Measurements from ENCODE around the gene HDAC4. TPM values are rescaled to one million over a fixed set of nuclear protein-coding genes. Genes with fewer than 3 reads are reported as not detected.
A peak's percentile ranks its signal among the peaks of the same experiment; 100 is the strongest.

The HDAC4 gene
- total RNA-seq, 1 experiment from 2014 or later, result 32.0 TPM

GRCh38 chr2:239374896-239375277 is 25.9 kb downstream of the HDAC4 start:
- no peak overlapping the region for H4K8ac ChIP-seq (replicated peaks; ENCODE audit: insufficient read length, low read depth, low read length)
- H2BK15ac ChIP-seq (ENCODE audit: low read depth, low read length), result no peak overlapping the region
- no peak overlapping the region for H3T11ph ChIP-seq (ENCODE audit: low read length)
- WGBS (ENCODE audit: extremely low coverage, insufficient read length, low lambda C conversion rate), result no CpG with 5 or more reads among the region's 13 CpGs
- H3K14ac ChIP-seq (ENCODE audit: insufficient read depth, low read length), result no peak overlapping the region
- H3K23me2 ChIP-seq (ENCODE audit: insufficient read length, low read depth, low read length, poor library complexity, severe bottlenecking), result no peaks in the 10 kb centered on the region
- no peak for DNase-seq
- no peak overlapping the region for H2BK5ac ChIP-seq (ENCODE audit: insufficient read length, low read length)
- no peak overlapping the region for H3K9ac ChIP-seq (ENCODE audit: extremely low read depth, insufficient read length, low read length)
- H2AK5ac ChIP-seq (ENCODE audit: insufficient read length, low read length), result no peak overlapping the region
- Mint-ChIP-seq H3K27me3 (ENCODE audit: low read depth) (no peaks in the 10 kb centered on the region), H3K4me3 (no peak overlapping the region), H3K9me3 (no peaks in the 10 kb centered on the region), H3K4me1 (peaks cover 4 to 9% of the 10 kb centered on the region in 2 experiments), H3K36me3 (ENCODE audit: insufficient read depth in 1 of 3, low read depth in 3 of 3) (peaks cover 6 to 7% (median 7%) of the 10 kb centered on the region in 3 experiments; a peak in 5 of 7 replicates), H3K27ac (peak overlapping the region in 1 of 3 experiments; percentile 87; a peak in 1 of 7 replicates)
- no peaks in the 10 kb centered on the region for H3K79me1 ChIP-seq (ENCODE audit: insufficient read depth, low read depth, low read length, poor library complexity, severe bottlenecking)
- H2BK120ac ChIP-seq (ENCODE audit: low read depth, low read length, poor library complexity, severe bottlenecking), result no peak overlapping the region
- no peak overlapping the region for H3K4ac ChIP-seq (ENCODE audit: low read depth, low read length)
- no peak overlapping the region for H2AFZ ChIP-seq (ENCODE audit: low read length)
- H3K27ac ChIP-seq (ENCODE audit: insufficient read length, low read depth, low read length), result no peak overlapping the region
- H4K20me1 ChIP-seq (ENCODE audit: control insufficient read depth, insufficient read depth, insufficient read length), result no peaks in the 10 kb centered on the region
- no peak overlapping the region for H3K23ac ChIP-seq (ENCODE audit: insufficient read length, low read depth, low read length)
- no peak overlapping the region for H3K4me2 ChIP-seq (ENCODE audit: insufficient read depth, insufficient read length, low read length)
- peaks cover 5% of the 10 kb centered on the region; the same call in 1 of the 2 replicates for H3K79me2 ChIP-seq (ENCODE audit: insufficient read depth, low read length)
- H2BK20ac ChIP-seq (ENCODE audit: low read depth, low read length, poor library complexity, severe bottlenecking), result no peak overlapping the region
- no peak overlapping the region for H2BK12ac ChIP-seq (ENCODE audit: insufficient read length, low read depth, low read length)
- H4K5ac ChIP-seq (ENCODE audit: insufficient read length, low read depth, low read length), result no peak overlapping the region
- no peak overlapping the region for H3K56ac ChIP-seq (ENCODE audit: insufficient read length, low read depth, low read length)
- H3K18ac ChIP-seq (ENCODE audit: insufficient read length, low read depth, low read length), result no peak overlapping the region
- H3K9me3 ChIP-seq (ENCODE audit: control insufficient read depth, low read depth, low read length), result no peaks in the 10 kb centered on the region
- no peak for TF ChIP-seq CTCF (conservative IDR thresholded peaks at IDR 0.05)
- no peaks in the 10 kb centered on the region for H3K27me3 ChIP-seq (ENCODE audit: insufficient read depth, low read length)
- H4K91ac ChIP-seq (ENCODE audit: insufficient read length, low read depth, low read length), result no peak overlapping the region
- no peaks in the 10 kb centered on the region for H3K4me1 ChIP-seq (ENCODE audit: insufficient read depth, low read length)
